NCI-H345 treated with DMSO at 0.1 percent for 48 hours (cell line): ENCODE measurements around the gene ARHGEF28.

Experiments
- DNase-seq: peaks from one replicate; lab custom pipeline; 2025; ENCODE audit not compliant: unreplicated experiment; lab: John Stamatoyannopoulos, UW

ARHGEF28 gene

GRCh38 chr5:73838901-73839300 lies 212.9 kb downstream of the ARHGEF28 start:
- no peak for DNase-seq

DNA sequence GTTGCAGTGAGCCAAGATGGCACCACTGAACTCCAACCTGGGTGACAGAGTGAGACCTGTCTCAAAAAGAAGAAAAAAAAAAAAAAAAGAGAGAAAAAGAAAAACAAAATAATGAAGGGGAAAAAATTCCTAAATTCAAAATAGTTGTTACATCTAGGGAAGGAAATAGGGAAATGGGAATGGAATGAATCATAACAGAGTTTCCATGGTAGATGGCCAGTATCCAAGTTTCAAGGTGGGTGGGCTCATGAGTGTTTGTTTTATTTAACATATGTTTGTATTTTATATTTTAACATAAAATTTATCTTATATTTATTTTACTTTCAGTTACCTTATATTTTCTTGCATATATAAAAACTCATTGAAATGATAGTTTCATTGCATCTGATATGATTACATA lies 215.6 kb downstream of the ARHGEF28 start:
- DNase-seq, result no peak

- DNase-seq, result no peak
Measured at GRCh38 chr5:73844165-73844564, 218.2 kb downstream of the ARHGEF28 start.

DNA sequence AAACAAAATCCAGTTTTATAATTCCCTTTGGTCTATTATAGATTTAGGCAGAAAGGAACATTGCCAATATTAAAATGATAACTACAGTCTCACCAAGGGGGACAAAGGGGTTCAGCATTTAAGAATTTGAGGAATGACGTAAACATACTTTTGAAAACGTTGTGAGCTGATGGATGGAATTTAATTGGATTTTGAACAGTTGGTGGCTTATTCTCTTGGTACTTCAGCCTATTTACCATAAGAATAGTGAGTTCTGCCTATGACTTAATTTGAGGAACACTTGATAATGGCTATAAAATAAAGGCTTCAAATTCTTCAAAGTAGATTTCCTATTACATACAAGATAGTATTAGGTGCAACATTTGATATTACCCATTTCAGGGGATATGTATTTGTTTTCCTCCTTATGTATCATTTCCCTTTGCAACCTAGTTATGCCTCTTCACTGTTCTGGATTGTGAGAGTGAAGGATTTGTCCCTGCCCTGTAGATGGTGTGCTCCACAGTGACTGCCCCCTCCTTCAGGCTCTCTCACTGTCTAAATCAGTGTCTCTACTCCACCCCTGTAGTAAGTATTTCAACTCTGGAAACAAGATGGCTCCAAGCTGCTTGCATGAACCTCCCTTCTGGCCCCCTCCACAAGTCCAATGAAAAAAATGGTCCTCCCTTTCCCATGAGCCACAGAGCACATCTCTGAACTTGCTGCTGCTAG lies 225.6 kb downstream of the ARHGEF28 start:
- DNase-seq, result no peak

DNA sequence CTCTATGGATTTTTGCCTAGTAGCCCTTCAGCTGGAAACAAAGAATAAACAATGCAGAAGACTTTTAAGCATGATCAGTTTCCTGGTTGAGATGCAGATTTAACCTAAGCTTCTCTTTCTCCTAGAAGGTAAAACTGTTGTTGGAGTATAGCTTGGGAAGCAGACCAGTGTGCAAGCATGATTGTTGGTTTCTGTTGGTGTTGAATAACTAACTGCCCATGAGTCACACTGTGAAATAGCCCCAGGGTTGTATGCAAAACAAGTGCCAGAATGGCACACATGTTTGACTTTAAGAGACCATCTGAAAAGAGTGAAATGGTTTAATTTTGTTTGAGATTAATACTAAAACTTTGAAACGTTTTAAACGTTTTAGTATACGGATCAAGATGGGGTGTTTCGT lies 227.1 kb downstream of the ARHGEF28 start:
- no peak for DNase-seq

- DNase-seq, result no peak
Measured at GRCh38 chr5:73856997-73857396, 231.0 kb downstream of the ARHGEF28 start.

DNA sequence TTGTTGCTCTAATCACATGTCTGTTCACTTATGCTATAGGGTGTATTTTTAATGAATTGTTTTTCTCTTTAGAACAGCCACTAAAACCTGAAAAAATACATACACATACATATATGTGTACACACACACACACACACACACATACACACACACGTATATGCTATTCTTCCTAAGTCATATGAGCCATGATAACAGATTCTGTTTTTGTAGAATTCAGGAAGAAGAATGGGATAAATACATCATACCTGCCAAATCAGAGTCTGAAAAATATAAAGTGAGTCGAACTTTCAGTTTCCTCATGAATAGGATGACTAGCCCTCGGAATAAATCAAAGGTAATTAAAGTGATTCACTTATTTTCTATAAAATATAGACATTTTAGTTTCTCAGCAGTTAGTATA lies 231.4 kb downstream of the ARHGEF28 start:
- no peak for DNase-seq

- no peak for DNase-seq
Measured at GRCh38 chr5:73858054-73858453, 232.1 kb downstream of the ARHGEF28 start.

GRCh38 chr5:73858776-73859175 lies 232.8 kb downstream of the ARHGEF28 start:
- no peak for DNase-seq

DNA sequence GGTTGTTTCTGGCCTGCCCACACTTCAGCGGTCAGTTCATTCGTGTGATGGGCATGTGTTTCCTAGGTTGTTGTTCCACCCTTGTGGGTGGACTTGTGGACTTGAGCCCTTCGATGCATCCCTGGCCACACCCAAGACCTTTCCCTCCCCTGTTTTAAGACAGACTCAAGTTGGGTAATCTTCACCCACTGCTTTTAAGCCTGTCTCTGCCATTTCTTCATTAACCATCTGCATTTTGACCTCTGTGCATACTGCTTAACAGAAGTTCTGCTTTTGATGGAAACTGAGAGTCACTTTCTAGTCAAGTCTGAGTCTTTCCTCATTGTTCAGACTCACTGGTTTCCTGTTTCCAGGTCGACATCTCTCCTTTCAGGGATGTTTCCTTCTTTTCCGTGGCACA lies 233.7 kb downstream of the ARHGEF28 start:
- no peak for DNase-seq

GRCh38 chr5:73861313-73861988 lies 235.5 kb downstream of the ARHGEF28 start:
- DNase-seq, result no peak

GRCh38 chr5:73862796-73863195 lies 236.8 kb downstream of the ARHGEF28 start:
- no peak for DNase-seq

DNA sequence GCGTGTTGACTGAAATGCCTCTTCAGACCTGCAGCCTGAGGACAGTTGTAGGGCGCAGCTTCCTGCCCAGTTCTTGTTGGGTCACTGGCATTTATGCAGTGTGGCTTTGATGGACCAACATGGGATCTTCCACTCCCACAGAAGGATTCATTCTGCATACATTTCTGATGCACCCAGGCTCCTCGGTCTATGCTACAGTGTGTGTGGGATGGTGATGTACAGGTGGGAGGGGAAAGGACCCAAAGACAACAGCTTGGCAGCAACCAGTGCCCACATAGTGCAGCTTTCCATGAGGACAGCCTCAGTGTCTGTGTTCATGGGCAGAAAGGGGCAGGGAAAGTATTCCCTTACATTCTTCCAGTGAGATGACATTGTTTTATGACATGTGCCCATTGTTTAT lies 237.9 kb downstream of the ARHGEF28 start:
- DNase-seq, result no peak

DNA sequence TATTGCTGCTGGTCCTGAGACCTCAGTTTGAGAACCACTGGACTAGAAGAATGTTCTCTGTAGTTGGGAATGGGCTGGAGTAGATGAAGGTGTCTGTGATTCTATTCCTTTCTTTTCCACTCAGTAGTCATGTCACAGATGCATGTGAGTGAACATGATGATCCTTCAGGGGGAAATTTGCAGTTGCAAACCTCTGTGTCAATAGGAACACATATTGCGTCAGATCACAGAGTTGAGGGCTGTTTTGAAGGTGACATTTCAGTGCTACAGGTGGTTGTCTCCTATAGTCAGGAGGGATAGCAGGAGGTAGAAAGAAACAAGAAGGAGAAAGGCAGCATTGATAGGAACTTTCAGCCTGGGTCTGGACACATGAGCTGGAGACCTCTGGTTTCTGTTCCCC lies 239.3 kb downstream of the ARHGEF28 start:
- no peak for DNase-seq

DNA sequence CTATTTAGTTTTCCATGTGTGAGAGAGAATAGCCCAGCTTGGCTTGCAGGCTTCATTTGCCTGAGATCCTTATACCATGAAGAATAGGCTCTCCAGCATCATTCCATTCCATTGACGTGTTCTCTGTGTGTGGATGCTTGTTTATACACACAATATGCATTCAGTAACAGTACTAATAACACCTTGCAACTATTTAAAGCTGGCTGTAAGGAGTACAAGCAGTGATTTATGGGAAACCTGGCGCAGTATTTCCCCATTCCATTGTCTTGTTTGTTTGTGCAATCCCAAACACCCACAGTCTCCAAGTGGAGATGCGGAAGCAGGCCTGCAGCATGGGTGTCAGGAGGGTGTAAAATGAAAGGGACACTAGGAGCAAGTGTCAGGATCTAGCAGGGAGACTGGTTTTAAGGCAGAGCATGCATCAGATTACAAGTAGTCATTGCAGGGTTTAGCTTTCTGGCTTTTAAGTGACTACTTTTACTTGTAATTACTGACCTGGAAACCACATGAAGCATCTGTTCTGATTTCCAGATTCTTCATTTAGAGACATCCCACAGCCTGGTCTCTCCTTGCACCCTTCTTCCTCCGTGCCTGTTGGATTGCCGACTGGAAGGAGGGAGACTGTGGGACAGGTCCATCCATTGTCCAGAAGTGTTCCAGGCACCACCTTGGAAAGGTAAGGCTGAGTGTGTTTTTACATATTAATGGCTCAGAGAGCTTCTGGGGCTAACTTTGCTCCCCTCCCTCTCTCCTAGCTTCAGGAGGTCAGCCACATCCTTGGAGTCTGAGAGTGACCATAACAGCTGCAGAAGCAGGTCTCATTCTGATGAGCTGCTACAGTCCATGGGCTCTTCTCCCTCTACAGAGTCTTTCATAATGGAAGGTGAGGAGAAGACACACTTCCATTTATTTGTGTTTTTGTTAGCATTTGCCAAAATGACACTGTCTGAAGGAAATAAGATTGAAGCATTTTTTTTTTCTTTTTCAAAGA lies 241.6 kb downstream of the ARHGEF28 start:
- DNase-seq, result no peak

DNA sequence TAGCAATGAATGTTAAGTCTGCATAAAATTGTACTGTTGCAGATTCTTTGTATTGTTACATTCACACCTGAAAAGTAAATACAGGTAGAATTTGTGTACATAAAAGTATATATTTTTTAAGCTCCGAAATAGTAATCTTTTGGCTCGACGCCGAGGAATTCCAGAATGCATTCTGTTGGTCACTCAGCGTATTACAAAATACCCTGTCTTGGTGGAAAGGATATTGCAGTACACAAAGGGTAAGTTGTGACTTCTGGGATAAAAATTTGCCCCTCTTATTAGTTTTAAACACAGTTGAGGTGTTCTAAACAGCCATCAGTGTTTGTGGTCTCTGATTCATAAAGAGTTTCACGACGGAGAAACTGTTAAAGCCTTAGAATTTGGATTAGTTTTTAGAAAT lies 257.6 kb downstream of the ARHGEF28 start:
- no peak for DNase-seq

GRCh38 chr5:73887688-73888087 lies 261.7 kb downstream of the ARHGEF28 start:
- DNase-seq, result no peak

- no peak for DNase-seq
Measured at GRCh38 chr5:73890569-73890968, 264.6 kb downstream of the ARHGEF28 start.

DNA sequence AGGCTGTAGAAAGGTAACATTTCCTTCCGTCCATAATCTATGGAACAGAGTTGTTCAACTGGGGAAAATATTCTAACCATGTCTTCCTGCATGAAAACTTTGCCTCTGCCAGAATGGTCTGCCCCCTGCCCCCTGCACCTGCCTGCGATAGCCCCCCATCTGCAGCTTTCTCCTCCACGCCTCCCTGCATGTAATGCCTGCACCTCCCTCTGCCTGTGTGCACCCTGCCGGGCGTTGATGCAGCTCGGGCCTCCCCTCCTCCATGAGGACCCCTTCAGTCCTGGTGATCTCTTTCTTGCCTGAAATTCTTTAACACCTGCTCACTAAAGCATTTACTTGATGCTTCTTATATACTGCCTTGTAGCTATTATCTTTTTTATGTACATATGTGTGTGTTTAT lies 266.2 kb downstream of the ARHGEF28 start:
- DNase-seq, result no peak

- no peak for DNase-seq
Measured at GRCh38 chr5:73892806-73893205, 266.8 kb downstream of the ARHGEF28 start.

DNA sequence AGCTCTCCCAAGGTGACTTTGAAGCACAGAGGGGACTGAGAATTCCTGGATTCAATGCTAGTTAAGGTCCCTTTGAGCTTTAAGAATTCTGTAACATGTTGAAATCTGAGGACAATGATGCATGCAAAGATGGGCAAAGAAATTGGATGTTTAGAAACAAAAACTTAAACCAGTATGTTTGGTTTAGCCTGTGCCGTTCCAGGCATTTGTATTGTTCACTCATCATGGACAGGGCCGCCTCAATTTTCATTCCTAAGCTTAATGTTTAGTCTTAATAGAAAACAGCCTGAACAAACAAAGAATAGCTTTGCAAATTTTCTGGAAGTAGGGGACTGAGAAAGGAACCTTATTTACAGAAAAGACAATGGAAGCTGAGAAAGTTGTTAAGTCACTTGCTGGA lies 267.8 kb downstream of the ARHGEF28 start:
- no peak for DNase-seq

DNA sequence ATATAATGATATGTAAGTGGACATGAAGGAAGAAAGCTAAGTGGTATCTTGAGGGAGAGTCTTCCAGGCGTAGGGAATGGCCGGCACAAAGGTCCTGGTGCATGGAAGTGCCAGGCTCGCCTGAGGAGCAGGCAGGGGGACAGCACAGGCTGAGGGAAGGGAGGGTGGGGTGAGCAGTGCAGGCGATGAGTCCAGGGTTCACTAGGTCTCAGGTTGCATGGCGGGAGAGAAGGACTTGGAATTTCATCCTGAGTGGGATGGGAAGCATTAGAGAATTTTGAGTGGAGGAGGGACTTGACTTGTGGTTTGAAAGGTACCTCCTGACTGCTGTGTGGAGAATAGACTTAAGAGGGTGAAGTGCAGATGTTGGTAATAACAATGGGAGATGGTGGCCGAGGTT lies 268.9 kb downstream of the ARHGEF28 start:
- DNase-seq, result no peak
